HG03045 (cell line): ENCODE results near the gene SERP2.

Experiments used
- ATAC-seq: cut with Tn5 transposase; IDR thresholded peaks from one replicate; pipeline ENCODE4 v1.9.1; 2021; ENCODE audit warnings: mild to moderate bottlenecking, moderate library complexity; ENCODE audit not compliant: unreplicated experiment

Gene SERP2

GRCh38 chr13:44355621-44356020, 18.0 kb upstream of the SERP2 start:
- ATAC-seq, result no peak

- ATAC-seq, result no peak
These were observed 13.6 kb upstream of the SERP2 start for GRCh38 chr13:44359983-44360375.

- ATAC-seq, result no peak
These were observed 11.1 kb upstream of the SERP2 start for GRCh38 chr13:44362394-44363040.

GRCh38 chr13:44363631-44364344, 9.8 kb upstream of the SERP2 start:
- ATAC-seq, result no peak

GRCh38 chr13:44364345-44365000, 9.2 kb upstream of the SERP2 start:
- no peak for ATAC-seq

- no peak for ATAC-seq
These were observed 8.6 kb upstream of the SERP2 start for GRCh38 chr13:44365008-44365407.

GRCh38 chr13:44365899-44366298, 7.7 kb upstream of the SERP2 start:
- no peak for ATAC-seq

GRCh38 chr13:44368062-44368591, 5.5 kb upstream of the SERP2 start:
- no peak for ATAC-seq

GRCh38 chr13:44368599-44369368, 4.8 kb upstream of the SERP2 start:
- ATAC-seq, result no peak

- no peak for ATAC-seq
These were observed 2.2 kb upstream of the SERP2 start for GRCh38 chr13:44371421-44371820.

- no peak for ATAC-seq
These were observed 400 bp upstream of the SERP2 start for GRCh38 chr13:44373247-44373600.

GRCh38 chr13:44374348-44374712, 706 bp downstream of the SERP2 start:
- ATAC-seq, result no peak

- ATAC-seq, result no peak
These were observed 4.7 kb downstream of the SERP2 start for GRCh38 chr13:44378277-44378676.

GRCh38 chr13:44379885-44380284, 6.3 kb downstream of the SERP2 start:
- ATAC-seq, result no peak

GRCh38 chr13:44380404-44381165, 7.0 kb downstream of the SERP2 start:
- no peak for ATAC-seq

GRCh38 chr13:44382635-44383145, 9.1 kb downstream of the SERP2 start:
- ATAC-seq, result no peak

GRCh38 chr13:44383945-44384344, 10.3 kb downstream of the SERP2 start:
- no peak for ATAC-seq

GRCh38 chr13:44384778-44385177, 11.2 kb downstream of the SERP2 start:
- ATAC-seq, result no peak

- ATAC-seq, result no peak
These were observed 11.8 kb downstream of the SERP2 start for GRCh38 chr13:44385401-44385800.

GRCh38 chr13:44385847-44386246, 12.2 kb downstream of the SERP2 start:
- no peak for ATAC-seq
